GM19099 (cell line): ENCODE measurements around the gene RPS6KA4.

Source experiments
- POLR2A ChIP-seq: IDR thresholded peaks from 3 replicates; pipeline ENCODE4 v1.6.1; 2011; ENCODE audit warnings: low read depth; ENCODE audit not compliant: insufficient read length; ENCODE audit errors: extremely low read depth

The RPS6KA4 gene

DNA sequence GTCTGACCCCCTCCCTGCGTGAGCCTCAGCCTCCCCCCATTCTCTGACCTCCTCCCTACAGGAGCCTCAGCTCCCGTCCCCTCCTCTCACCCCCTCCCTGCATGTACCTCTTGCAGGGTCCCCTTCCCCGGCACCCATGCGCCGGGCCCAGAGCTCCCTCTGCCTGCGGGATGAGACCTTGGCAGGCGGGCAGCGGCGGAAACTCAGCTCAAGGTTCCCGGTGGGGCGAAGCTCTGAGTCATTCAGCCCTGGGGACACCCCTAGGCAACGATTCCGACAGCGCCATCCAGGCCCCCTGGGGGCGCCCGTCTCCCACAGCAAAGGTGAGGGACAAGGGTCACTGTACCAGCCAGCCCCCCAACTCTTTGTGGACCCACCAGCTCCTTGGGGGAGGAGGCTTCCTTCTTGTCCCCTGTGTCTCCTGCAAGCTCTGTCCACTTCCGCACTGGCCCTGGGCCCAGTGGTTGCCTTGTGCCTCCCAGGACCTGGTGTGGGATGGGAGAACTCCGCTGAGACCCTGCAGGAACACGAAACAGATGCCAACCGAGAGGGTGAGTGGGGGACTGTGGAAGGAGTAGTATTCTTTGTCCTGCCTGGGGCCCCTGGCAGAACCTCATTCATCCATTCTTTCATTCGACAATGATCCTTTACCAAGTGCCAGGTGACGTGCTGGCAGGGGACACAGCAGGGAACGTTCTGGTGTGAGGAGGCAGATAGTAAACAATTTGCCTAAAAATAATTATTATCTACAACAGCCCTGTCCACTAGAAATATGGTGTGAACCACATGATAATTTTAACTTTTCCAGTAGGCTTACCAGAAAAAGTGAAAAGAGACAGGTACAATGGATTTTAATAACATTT is 3.7 kb upstream of the RPS6KA4 start:
- no peak for TF ChIP-seq POLR2A

DNA sequence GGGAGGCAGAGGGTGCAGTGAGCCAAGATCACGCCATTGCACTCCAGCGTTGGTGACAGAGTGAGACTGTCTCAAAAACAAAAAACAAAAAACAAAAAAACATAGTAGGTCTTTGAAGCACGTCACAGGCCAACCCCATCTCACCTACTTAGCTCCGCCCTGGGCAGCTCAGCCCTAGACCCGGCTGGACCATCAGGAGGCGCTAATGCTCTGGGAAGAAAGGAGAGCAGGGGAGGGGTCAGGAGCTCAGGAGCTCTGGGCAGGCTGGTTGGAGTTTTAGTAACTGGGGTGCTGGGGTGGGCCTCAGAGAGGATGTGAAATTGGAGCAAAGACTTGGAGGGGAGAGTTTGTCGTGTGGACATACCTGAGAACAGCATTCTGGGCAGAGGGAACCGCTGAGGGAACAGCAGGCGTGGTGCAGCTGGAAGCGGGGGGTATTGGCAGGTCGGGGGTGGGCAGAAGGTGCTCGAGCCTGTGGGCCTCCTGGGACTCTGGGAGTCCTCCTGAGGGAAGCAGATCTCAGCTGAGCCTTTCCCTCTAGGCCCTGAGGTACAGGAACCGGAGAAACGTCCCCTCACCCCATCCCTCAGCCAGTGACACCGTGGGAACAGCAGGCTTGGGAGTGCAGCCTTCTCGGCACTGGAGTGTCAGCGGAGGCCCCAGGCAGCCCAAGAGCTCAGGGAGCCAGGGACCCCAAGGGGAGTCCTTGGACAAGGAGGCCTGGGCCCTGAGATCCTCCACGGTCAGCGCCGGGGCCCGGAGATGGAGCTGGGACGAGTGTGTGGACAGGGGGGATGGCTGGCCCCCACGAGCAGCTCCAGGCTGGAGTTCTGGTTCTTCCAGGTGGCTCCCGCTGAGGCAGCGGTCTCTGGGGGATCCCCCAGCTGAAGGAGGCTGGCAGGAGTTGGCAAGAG is 2.2 kb upstream of the RPS6KA4 start:
- TF ChIP-seq POLR2A, result no peak

DNA sequence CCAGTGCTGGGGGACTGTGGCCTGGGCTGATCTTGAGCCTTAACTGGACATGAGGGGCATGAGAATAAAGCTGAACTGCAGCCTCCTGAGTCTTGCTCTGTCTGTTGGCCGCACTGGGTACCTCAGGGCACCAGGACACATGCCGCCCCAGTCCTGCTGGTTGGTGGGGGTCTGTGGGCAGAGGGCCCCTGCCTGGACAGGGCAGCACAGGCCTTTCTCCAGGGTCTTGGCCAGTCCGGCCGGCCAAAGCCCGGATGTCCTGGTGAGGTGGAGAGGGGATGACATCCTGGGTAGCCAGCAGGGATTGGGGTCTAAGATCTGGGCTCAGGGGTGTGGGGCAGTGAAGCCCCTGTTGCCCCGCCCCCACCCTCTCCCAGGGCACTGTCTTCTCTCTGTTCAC is 1.5 kb upstream of the RPS6KA4 start:
- no peak for TF ChIP-seq POLR2A

DNA sequence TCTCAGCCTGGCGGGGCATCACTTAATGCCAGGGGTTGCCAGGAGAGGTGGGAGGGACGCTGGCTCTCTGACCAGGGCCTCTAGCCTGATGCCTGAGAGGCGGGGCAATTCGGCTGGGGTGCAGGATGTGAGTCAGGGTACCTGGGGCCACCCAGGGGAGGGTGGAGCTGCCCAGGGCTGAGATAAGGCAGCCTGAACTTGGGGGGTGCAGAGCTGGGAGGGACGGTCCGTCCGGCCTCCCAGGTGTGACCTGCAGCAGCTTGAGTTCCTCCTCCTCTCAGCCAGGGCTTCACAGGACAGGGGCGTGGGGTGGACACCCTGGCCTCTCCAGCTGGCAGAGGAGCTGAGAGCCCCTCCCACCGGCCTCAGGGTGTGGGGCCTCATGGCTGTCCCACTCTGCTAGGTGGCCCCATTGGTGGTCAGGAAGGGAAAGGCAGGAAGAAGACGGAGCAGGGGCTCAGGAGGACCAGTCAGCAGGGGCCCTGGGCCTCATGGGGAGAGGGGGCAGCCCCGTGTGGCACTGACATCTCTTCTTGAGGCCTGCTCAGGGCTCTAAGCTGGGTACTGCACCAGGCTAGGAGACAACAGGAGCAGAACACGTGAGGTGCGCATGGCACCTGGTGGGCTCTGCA is 942 bp upstream of the RPS6KA4 start:
- no peak for TF ChIP-seq POLR2A

DNA sequence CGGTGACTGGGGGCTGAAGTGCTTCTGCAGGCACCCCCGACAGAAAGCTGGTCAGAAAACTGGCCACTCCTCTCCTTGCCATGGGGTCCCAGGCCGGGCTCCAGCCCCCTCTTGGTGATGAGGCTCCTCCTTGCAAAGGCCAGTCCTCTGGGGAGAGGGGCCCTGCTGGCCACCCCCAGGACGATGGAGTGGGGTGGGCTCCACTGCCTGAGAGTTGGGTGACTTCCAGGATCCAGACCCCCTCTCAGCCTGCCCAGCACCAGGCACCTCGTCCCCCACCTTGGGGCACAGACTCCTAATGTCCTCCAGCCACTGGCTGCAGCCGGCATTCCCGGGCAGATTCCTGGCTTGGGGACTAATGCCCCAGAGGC is 441 bp upstream of the RPS6KA4 start:
- TF ChIP-seq POLR2A, result no peak

DNA sequence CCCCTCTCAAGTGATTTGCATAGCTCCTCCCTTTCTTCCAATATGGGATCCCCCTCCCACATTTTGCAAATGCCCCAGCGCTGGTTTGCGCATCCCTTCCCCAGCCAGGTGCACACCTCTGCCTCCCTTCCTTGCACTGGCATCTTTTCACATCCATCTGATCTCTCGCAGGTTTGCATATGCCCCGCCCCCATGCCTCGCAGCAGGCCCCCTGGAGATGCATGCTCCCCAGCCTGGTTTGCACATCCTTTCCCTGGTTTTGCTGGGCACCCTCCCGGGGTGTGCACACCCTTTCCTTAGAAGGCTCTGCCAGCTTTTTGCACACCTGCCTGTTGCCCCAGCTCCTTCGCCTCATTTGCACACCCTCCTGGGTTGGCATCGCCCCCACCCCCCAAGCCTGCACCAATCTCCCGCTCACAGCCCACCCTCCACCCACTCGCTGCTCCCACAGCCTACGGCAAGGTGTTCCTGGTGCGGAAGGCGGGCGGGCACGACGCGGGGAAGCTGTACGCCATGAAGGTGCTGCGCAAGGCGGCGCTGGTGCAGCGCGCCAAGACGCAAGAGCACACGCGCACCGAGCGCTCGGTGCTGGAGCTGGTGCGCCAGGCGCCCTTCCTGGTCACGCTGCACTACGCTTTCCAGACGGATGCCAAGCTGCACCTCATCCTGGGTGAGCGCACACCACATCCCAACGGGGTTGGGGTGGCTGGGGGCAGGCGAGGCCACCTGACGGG is 917 bp downstream of the RPS6KA4 start:
- TF ChIP-seq POLR2A, result no peak

DNA sequence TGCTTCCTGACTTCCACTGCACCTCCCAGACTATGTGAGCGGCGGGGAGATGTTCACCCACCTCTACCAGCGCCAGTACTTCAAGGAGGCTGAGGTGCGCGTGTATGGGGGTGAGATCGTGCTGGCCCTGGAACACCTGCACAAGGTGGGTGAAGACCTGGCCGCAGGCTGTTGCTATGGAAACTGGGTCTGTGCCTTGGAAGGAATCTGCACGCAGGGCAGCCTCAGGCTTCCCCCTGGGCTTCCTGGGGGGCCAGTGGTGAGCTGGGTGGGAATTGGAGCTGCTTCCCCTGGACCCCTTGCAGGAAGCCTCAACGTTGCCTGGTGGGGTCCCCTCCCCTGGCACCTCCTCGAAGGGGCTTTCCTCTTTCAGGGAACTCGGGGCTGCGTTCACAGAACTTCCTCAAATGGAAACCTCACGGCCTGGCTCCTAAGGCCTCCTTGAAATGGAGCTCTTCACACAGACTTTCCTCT is 1.5 kb downstream of the RPS6KA4 start:
- TF ChIP-seq POLR2A, result no peak

DNA sequence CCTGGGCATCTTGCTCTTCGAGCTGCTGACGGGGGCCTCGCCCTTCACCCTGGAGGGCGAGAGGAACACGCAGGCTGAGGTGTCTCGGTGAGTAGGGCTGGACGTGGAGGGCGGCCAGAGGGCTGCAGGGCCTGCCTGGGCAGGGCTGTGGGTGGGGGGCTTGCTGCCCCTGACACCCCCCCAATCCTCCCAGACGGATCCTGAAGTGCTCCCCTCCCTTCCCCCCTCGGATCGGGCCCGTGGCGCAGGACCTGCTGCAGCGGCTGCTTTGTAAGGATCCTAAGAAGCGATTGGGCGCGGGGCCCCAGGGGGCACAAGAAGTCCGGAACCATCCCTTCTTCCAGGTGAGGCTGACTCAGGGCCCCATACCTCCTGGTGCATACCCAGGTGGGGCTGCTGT is 2.7 kb downstream of the RPS6KA4 start:
- no peak for TF ChIP-seq POLR2A

DNA sequence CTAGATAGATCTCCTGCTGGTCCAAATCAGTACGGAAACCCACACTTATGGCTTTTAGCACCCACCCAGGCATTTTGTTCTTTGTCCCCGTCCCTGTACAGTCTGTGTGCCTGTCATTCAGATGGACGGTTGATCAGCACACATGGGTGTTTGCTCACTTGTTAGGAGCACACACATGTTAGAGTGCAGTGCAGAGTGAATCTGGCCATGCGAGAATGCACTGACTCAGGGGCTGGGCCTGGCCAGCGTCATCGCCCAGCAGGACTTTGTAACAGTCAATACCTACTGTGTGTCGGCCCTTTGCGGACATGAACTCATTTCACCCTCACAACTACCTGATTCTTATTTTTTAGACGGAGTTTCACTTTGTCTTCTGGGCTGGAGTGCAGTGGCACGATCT is 3.4 kb downstream of the RPS6KA4 start:
- no peak for TF ChIP-seq POLR2A

DNA sequence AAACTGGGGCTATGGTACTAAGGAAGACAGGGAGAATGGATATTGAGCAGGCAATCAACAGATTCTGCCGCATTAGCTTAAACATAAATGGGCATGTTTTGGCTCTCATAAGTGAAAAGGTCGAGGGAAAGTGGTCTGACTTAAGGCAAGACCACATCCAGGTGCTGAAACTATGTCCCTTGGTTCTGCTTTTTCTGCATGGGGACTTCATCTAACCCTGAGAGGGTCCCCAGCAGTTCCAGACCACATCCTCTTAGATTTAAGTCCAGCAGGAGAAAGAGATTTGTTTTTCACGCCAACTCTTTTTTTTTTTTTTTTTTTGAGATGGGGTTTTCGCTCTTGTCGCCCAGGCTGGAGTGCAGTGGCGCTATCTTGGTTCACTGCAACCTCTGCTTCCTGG is 5.5 kb downstream of the RPS6KA4 start:
- TF ChIP-seq POLR2A, result no peak

DNA sequence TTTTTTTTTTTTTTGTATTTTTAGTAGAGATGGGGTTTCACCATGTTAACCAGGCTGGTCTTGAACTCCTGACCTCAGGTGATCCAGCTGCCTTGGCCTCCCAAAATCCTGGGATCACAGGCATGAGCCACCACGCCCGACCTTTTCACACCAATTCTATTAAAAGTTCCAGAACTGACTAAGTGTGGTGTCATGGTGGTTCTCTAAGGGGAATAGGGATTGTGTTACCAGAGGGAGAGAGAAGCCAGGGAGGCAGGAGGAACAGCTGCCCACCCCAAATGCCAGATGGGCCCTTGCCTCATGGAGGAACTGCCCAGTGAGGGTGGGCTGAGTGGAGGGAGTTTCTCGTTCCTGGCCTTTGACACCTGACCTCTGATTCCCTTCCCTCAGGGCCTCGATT is 5.9 kb downstream of the RPS6KA4 start:
- TF ChIP-seq POLR2A, result no peak

DNA sequence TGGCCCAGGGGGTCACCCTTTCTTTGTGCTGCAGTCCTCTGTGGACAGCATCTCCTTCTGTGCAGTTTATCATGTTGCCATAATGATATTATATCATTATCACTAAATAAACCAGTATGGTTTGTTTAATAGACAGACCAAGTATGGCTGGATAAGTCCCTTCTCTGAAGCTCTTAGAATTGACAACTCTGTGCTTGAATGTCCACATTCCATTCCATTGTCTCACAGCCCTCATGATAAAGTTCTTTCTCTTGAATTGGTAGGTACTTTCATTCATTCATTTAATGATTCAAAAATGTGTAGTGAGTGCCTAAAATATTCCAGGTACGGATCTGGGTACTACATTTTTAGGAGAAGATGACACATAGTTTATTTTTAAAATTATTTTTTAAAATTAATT is 7.8 kb downstream of the RPS6KA4 start:
- no peak for TF ChIP-seq POLR2A

DNA sequence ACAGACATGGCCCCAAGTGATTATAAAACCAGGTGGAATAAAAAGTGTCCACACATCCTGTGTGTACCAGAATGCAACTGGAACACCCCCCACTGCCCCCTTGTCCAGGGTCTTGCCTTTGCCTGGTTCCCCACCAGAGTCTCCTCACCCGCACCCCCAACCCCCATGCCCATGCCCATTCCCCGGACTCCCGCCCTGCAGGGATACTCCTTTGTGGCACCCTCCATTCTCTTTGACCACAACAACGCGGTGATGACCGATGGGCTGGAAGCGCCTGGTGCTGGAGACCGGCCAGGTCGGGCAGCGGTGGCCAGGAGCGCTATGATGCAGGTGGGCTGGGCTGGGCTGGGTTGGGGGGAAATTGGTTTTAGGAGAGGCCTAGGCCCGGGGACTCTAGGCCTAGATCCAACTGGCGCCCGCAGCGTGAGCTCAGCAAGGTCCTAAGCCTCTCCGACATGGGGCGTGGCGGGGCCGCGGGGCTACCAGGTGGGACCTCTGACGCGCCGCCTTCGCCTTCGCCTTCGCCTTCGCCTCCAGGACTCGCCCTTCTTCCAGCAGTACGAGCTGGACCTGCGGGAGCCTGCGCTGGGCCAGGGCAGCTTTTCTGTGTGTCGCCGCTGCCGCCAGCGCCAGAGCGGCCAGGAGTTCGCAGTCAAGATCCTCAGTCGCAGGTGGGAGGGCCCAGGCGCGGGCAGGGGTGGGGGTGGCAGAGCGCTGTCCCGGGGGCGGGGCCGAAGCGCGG is 9.1 kb downstream of the RPS6KA4 start:
- no peak for TF ChIP-seq POLR2A

DNA sequence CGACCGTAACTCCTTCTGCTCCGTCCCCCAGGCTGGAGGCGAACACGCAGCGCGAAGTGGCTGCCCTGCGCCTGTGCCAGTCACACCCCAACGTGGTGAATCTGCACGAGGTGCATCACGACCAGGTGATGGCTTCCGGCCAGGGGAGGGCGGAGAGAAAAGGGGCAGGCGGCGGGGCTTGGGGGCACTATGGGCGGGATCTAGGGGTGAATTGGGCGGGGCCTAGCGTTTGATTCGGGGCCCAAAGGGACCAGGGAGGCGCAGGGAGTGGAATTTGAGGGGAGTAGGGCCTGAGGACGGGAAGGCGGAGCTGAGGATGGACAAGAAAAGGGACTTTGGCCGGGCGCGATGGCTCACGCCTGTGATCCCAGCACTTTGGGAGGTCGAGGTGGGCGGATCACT is 9.7 kb downstream of the RPS6KA4 start:
- TF ChIP-seq POLR2A, result no peak
